ENCODE results near the gene PNPLA6.

DNA sequence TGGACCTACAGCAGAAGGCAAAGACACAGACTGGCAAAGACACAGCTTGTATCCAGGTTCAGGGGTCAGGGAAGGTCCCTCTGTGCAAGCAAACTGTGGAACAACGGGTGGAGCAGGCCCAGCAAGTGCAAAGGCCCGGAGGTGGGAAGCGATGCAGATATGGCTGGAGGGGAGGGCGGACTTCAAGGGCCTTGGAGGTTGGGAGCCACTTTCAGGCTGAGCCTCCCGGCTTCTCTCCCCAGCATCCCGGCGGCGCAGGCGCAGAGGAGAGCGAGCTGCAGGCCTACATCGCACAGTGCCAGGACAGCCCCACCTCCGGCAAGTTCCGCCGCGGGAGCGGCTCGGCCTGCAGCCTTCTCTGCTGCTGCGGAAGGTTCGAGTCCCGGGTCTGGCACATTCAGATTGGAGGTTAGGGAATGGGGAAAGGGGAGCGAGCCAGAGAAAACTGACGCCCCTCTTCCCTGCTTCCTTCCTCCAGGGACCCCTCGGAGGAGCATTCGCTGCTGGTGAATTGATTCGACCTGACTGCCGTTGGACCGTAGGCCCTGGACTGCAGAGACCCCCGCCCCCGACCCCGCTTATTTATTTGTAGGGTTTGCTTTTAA is 2.1 kb upstream of the PNPLA6 start:
- TF ChIP-seq, protein P1, sequence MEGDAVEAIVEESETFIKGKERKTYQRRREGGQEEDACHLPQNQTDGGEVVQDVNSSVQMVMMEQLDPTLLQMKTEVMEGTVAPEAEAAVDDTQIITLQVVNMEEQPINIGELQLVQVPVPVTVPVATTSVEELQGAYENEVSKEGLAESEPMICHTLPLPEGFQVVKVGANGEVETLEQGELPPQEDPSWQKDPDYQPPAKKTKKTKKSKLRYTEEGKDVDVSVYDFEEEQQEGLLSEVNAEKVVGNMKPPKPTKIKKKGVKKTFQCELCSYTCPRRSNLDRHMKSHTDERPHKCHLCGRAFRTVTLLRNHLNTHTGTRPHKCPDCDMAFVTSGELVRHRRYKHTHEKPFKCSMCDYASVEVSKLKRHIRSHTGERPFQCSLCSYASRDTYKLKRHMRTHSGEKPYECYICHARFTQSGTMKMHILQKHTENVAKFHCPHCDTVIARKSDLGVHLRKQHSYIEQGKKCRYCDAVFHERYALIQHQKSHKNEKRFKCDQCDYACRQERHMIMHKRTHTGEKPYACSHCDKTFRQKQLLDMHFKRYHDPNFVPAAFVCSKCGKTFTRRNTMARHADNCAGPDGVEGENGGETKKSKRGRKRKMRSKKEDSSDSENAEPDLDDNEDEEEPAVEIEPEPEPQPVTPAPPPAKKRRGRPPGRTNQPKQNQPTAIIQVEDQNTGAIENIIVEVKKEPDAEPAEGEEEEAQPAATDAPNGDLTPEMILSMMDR (IDR thresholded peaks at IDR 0.05) = no peak
- TF ChIP-seq POLR2A (IDR thresholded peaks at IDR 0.05) = no peak
- no peak for TF ChIP-seq EP300 (IDR thresholded peaks at IDR 0.05; ENCODE audit: low read depth)
- TF ChIP-seq POLR2AphosphoS5 (IDR thresholded peaks at IDR 0.05) = no peak

Data from transverse colon (tissue), 4 donors.